Activated T-cell treated with anti-CD3 and anti-CD28 coated beads, Interleukin-2, amount 50 U/mL, for 4 hours (primary cell): Measurements from ENCODE around the gene PRELID2. TPM values are rescaled to one million over a fixed set of nuclear protein-coding genes. Genes with fewer than 3 reads are reported as not detected.
"Not testable (repeated sequence)": the region's sequence is repeated elsewhere in the genome, so short reads cannot be mapped to it uniquely, and the experiment has no call there.

Experiments used
- ATAC-seq, 2 donors: fragments of 200-7000 bp; cut with Tn5 transposase; one replicate each; pipeline ENCODE4 v1.10.0; 2021
- DNase-seq: peaks from one replicate; pipeline ENCODE4 v3.0.0-alpha.2; 2020
- H3K27me3 Mint-ChIP-seq: one replicate; pipeline ENCODE4 v1.8.0; 2021; ENCODE audit warnings: low read depth, mixed read lengths
- H3K36me3 Mint-ChIP-seq: one replicate; pipeline ENCODE4 v1.8.0; 2022; ENCODE audit warnings: mixed read lengths; ENCODE audit not compliant: insufficient read depth
- H3K4me1 Mint-ChIP-seq: one replicate; pipeline ENCODE4 v1.8.0; 2021; ENCODE audit warnings: low read depth, mixed read lengths
- H3K4me3 Mint-ChIP-seq: one replicate; pipeline ENCODE4 v1.8.0; 2021; ENCODE audit warnings: mild to moderate bottlenecking, moderate library complexity, mixed read lengths
- H3K9me3 Mint-ChIP-seq: one replicate; pipeline ENCODE4 v1.8.0; 2021; ENCODE audit warnings: mixed read lengths
- total RNA-seq, 3 donors: library from RNA; stranded (reverse); gene quantifications; one replicate each; pipeline ENCODE4 v1.2.1, GENCODE V29; 2021

PRELID2 gene
- total RNA-seq, 3 donors from 2014 or later, result 0.82 to 1.0 (median 1.0) TPM

- Mint-ChIP-seq H3K27me3 (no peaks in the 10 kb centered on the region), H3K36me3 (no peaks in the 10 kb centered on the region), H3K4me1 (no peaks in the 10 kb centered on the region)
Measured at GRCh38 chr5:145826895-145827674, 8.1 kb downstream of the PRELID2 start.

DNA sequence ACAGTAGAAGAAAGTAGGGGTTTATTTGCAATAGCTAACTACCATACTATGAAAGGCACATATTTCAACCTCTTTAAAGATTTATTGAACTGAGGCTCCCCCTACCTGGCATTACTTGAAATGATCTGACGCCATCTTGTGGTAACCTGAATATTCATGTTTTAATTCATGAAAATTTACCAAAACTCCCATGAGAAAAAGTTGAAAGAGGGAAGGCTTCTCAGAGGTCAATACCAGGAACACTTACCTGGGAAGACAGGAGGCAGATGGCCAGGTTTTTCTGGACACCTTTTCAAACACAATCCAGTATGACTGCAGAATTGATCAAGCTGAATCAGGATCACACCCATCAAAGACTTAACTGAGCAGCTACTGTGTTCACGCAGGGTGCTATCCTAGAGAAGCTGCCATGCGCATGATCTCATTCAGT, 9.4 kb downstream of the PRELID2 start:
- Mint-ChIP-seq H3K27me3 (no peaks in the 10 kb centered on the region), H3K4me3 (no peak overlapping the region), H3K36me3 (no peaks in the 10 kb centered on the region), H3K4me1 (no peaks in the 10 kb centered on the region), H3K9me3 (no peaks in the 10 kb centered on the region)
- ATAC-seq (no peak), DNase-seq (no peak)

More at GRCh38 chr5:145826895-145827674, 8.1 kb downstream of the PRELID2 start:
- no peak overlapping the region for H3K4me3 Mint-ChIP-seq
- no peaks in the 10 kb centered on the region for H3K9me3 Mint-ChIP-seq
- no peak for ATAC-seq
- no peak for DNase-seq

DNA sequence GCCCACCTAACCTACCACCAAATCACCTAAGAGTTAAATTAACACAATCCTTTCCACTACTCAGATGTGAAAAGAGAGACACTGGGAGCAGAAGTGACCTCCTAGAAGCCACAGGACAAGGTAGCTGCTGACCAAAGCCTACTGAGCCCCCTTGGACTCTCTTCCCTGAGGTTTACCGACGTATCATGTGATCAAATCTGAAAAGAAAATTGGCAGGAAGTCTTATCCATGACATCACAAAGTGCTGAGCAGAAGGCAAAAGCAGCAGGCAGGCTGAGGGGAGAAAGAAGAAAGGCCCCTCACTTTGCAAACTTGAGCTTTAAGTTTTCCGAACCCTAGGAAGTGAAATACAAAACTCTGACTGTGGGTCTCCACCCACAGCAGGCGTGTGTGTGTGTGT, 11.1 kb downstream of the PRELID2 start:
- H3K4me3 Mint-ChIP-seq, result no peak overlapping the region
- H3K9me3 Mint-ChIP-seq, result no peaks in the 10 kb centered on the region
- H3K36me3 Mint-ChIP-seq, result no peaks in the 10 kb centered on the region
- H3K4me1 Mint-ChIP-seq, result no peaks in the 10 kb centered on the region
- ATAC-seq, result no peak
- no peak for DNase-seq
- H3K27me3 Mint-ChIP-seq, result no peaks in the 10 kb centered on the region

- Mint-ChIP-seq H3K4me1 (no peaks in the 10 kb centered on the region), H3K4me3 (no peak overlapping the region), H3K27me3 (no peaks in the 10 kb centered on the region), H3K9me3 (no peaks in the 10 kb centered on the region), H3K36me3 (no peaks in the 10 kb centered on the region)
- DNase-seq, result no peak
- no peak for ATAC-seq
Measured at GRCh38 chr5:145818604-145819003, 16.5 kb downstream of the PRELID2 start.

DNA sequence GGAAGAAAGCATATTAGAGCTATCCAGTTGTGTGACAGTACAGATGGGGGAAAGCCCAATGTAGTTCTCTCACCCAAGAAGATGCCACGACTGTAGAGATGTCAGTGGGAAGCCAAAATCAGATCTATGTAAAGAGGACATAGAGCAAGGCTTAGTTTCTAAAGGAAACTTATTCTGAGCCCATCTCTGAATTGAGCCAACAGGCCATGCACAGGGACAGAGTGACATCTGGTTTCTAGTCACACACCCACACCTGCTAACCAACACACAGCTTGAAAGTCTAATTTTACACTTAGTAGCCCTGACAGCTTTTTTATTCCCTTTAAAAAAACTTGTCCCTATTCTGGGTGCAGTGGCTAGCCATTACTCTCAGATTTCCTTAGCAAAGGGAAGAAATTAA, 22.3 kb downstream of the PRELID2 start:
- H3K4me3 Mint-ChIP-seq, result no peak overlapping the region
- H3K9me3 Mint-ChIP-seq, result no peaks in the 10 kb centered on the region
- ATAC-seq, result no peak
- no peaks in the 10 kb centered on the region for H3K4me1 Mint-ChIP-seq
- H3K36me3 Mint-ChIP-seq, result no peaks in the 10 kb centered on the region
- DNase-seq, result no peak
- H3K27me3 Mint-ChIP-seq, result no peaks in the 10 kb centered on the region

GRCh38 chr5:145811834-145812625, 23.1 kb downstream of the PRELID2 start:
- ATAC-seq (no peak), DNase-seq (no peak)
- H3K9me3 Mint-ChIP-seq, result no peaks in the 10 kb centered on the region
- H3K4me3 Mint-ChIP-seq, result no peak overlapping the region
- H3K27me3 Mint-ChIP-seq, result no peaks in the 10 kb centered on the region
- H3K36me3 Mint-ChIP-seq, result no peaks in the 10 kb centered on the region
- no peaks in the 10 kb centered on the region for H3K4me1 Mint-ChIP-seq

DNA sequence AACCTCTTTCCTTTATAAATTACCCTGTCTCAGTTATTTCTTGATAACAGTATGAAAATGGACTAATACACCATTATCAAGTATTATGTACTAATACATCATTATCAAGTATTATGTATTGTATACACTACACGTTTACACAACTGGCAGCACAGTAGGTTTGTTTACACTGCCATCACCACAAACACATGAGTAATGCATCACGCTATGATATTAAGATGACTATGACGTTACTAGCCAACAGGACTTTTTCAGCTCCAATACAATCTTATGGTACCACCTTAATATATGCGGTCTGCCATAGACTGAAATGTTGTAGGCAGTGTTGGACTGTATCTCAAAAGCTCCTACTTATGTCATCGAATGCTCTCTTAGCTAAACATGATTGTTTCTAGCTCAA, 28.2 kb downstream of the PRELID2 start:
- Mint-ChIP-seq H3K9me3 (no peaks in the 10 kb centered on the region), H3K4me3 (no peak overlapping the region), H3K36me3 (no peaks in the 10 kb centered on the region), H3K27me3 (no peaks in the 10 kb centered on the region), H3K4me1 (no peaks in the 10 kb centered on the region)
- DNase-seq (no peak), ATAC-seq (no peak)

- ATAC-seq, result no peak
- Mint-ChIP-seq H3K27me3 (no peaks in the 10 kb centered on the region), H3K36me3 (no peaks in the 10 kb centered on the region), H3K4me1 (no peaks in the 10 kb centered on the region), H3K4me3 (no peak overlapping the region), H3K9me3 (no peaks in the 10 kb centered on the region)
- DNase-seq, result no peak
Measured at GRCh38 chr5:145805819-145806218, 29.3 kb downstream of the PRELID2 start.

DNA sequence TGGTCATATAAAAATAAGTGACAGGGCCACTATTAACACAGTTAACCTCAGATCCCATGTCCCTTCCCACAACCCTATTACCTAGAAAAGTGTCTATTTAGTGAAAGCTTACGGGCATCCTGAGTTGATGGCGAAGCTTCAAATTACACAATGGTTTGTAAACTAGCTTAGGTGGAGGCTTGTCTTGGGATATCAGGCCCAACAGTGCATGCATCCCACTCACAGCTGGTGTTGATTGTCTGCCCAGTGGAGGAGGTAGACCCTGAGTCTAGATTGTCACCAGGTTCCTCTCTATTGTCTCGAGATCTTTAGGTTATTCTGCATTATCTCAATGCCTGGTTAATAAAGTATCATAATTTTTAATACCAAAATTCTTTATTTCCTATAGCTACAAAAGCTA, 30.4 kb downstream of the PRELID2 start:
- no peaks in the 10 kb centered on the region for H3K27me3 Mint-ChIP-seq
- DNase-seq, result no peak
- H3K9me3 Mint-ChIP-seq, result no peaks in the 10 kb centered on the region
- no peaks in the 10 kb centered on the region for H3K4me1 Mint-ChIP-seq
- no peak overlapping the region for H3K4me3 Mint-ChIP-seq
- no peaks in the 10 kb centered on the region for H3K36me3 Mint-ChIP-seq
- no peak for ATAC-seq

GRCh38 chr5:145803112-145804004, 31.8 kb downstream of the PRELID2 start:
- H3K9me3 Mint-ChIP-seq, result no peaks in the 10 kb centered on the region
- DNase-seq, result no peak
- ATAC-seq, result no peak
- no peaks in the 10 kb centered on the region for H3K36me3 Mint-ChIP-seq
- H3K4me3 Mint-ChIP-seq, result no peak overlapping the region
- H3K27me3 Mint-ChIP-seq, result no peaks in the 10 kb centered on the region
- no peaks in the 10 kb centered on the region for H3K4me1 Mint-ChIP-seq

DNA sequence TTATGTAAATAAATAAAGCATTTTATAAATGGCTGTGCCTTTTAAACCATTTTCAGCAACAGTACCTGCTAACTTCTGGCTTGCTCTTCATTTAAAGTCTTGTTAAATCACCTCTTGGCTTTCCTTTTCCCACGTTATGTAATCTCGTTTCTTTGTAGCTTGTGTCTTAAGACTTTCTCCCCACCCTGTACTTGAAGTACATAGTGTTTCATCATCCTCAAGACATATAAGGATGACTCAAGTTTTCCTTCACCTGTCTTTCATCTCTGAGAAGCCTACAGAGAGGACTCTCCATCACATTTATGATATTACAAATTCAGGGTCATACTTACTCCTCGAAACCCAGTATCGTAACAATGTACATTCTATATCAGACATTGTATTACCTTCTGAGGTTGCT, 33.9 kb downstream of the PRELID2 start:
- DNase-seq, result no peak
- ATAC-seq, result no peak
- peaks cover 6% of the 10 kb centered on the region for H3K9me3 Mint-ChIP-seq
- no peaks in the 10 kb centered on the region for H3K36me3 Mint-ChIP-seq
- H3K4me3 Mint-ChIP-seq, result no peak overlapping the region
- no peaks in the 10 kb centered on the region for H3K27me3 Mint-ChIP-seq
- no peaks in the 10 kb centered on the region for H3K4me1 Mint-ChIP-seq

DNA sequence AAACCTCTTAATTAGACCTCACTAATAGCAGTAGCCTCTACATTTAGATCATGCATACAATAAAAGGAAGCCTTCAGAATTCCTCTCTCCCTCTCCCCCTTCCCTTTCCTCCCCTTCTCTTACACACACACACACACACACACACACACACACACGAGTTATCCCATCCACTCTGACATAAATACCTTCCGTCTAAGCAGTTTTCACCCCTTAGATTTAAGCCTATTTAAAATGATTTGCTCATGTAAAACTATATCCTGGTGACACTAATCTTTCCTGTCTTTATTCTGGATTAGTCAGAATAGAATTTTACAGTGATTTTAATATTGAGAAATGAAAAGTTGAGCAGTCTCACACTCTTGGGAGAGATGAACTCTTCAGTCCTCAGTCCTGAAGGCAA, 35.0 kb downstream of the PRELID2 start:
- no peaks in the 10 kb centered on the region for H3K27me3 Mint-ChIP-seq
- no peaks in the 10 kb centered on the region for H3K4me1 Mint-ChIP-seq
- H3K36me3 Mint-ChIP-seq, result no peaks in the 10 kb centered on the region
- DNase-seq (no peak), ATAC-seq (no peak)
- H3K4me3 Mint-ChIP-seq, result no peak overlapping the region
- H3K9me3 Mint-ChIP-seq, result peaks cover 6% of the 10 kb centered on the region

DNA sequence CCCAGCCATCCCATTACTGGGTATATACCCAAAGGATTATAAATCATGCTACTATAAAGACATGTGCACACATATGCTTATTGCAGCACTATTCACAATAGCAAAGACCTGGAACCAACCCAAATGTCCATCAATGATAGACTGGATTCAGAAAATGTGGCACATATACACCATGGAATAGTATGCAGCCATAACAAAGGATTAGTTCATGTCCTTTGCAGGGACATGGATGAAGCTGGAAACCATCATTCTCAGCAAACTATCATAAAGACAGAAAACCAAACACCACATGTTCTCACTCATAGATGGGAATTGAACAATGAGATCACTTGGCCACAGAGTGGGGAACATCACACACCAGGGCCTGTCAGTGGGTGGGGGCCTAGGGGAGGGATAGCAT, 36.6 kb downstream of the PRELID2 start:
- ATAC-seq, H3K4me1 Mint-ChIP-seq: not testable (repeated sequence)

DNA sequence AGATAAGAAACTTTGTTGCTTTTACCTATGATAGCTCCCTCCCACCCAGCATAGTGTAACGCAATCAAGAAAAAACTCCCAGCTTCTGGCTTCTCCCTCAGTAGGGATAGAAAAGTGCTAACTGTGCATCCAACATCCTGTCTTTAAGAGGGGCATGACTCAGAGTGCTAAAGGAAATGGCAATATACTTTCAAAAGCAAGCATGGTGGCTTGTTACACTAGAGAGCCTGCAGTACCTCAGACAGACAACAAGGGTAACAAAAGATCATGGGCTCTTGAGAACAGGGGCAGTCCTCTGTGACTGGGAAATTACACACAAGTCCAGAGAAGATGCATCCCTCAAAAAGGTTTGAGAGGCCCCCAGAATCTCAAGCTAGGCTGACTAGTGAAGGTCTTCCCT, 37.8 kb downstream of the PRELID2 start:
- no peaks in the 10 kb centered on the region for H3K27me3 Mint-ChIP-seq
- H3K36me3 Mint-ChIP-seq, result no peaks in the 10 kb centered on the region
- H3K4me3 Mint-ChIP-seq, result no peak overlapping the region
- DNase-seq (no peak), ATAC-seq (no peak)
- no peaks in the 10 kb centered on the region for H3K4me1 Mint-ChIP-seq
- peaks cover 6% of the 10 kb centered on the region for H3K9me3 Mint-ChIP-seq

More for the DNA sequence above, 36.6 kb downstream of the PRELID2 start:
- not testable (repeated sequence) for H3K4me3 Mint-ChIP-seq, DNase-seq, H3K9me3 Mint-ChIP-seq, H3K36me3 Mint-ChIP-seq, H3K27me3 Mint-ChIP-seq
